VCaP (cell line): Measurements from ENCODE around the gene OR11G2.
"Not testable (repeated sequence)": the region's sequence is repeated elsewhere in the genome, so short reads cannot be mapped to it uniquely, and the experiment has no call there.

Experiments used
- H3K27ac ChIP-seq: fragments of 450-650 bp; 2 replicates; pipeline ENCODE4 v1.5.1; 2017
- CTCF ChIP-seq: fragments of 450-650 bp; conservative IDR thresholded peaks from 2 replicates; pipeline ENCODE4 v1.5.1; 2017; ENCODE audit warnings: mild to moderate bottlenecking, moderate library complexity

Gene OR11G2

DNA sequence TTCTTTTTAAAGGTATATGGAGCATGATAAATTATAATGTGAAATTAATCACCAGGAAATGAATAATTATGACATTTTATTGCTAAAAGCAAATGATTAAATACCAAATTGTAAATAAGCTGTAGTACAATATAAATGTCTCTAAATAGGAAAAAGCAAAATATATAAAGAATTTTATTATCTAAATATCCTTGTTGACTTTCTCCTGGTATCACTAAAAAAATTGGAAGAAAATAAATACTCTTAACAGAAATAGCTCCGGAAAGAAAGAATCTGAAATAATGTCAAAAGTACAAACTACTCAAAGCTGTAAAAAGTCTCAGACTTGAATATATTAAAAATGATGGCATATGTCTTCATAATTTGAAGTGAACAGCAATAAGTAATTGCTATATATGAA lies 38.0 kb downstream of the OR11G2 start, which contains the start of gene OR11H7:
OR11H7 (plus strand) TSS at position 301 of the 400 bp plus-strand sequence.
- no peak for TF ChIP-seq CTCF
- H3K27ac ChIP-seq: no peak within 1 kb of the TSS

- not testable (repeated sequence) for H3K27ac ChIP-seq
These were observed 44.7 kb downstream of the OR11G2 start for GRCh38 chr14:20235415-20235814.

- TF ChIP-seq CTCF: peak; percentile 87
- no peak overlapping the region for H3K27ac ChIP-seq
These were observed 57.0 kb downstream of the OR11G2 start for GRCh38 chr14:20247646-20248246.
